ENCODE data around the gene GSTA2. TPM values are rescaled to one million over a fixed set of nuclear protein-coding genes. Genes with fewer than 3 reads are reported as not detected.
"Not testable (repeated sequence)": the region's sequence is repeated elsewhere in the genome, so short reads cannot be mapped to it uniquely, and the experiment has no call there.

GSTA2 gene
- total RNA-seq, 2 donors from 2014 or later: not detected

- Mint-ChIP-seq H3K27ac (no peak overlapping the region), H3K4me1 (ENCODE audit: low read depth in 2 of 2) (no peaks in the 10 kb centered on the region), H3K36me3 (no peaks in the 10 kb centered on the region), H3K4me3 (no peak overlapping the region), H3K27me3 (peaks cover 6 to 22% of the 10 kb centered on the region in 2 donors), H3K9me3 (peaks cover 3% of the 10 kb centered on the region)
- ATAC-seq (no peak), DNase-seq (ENCODE audit: low spot score) (no peak)
These were observed 13.6 kb downstream of the GSTA2 start for GRCh38 chr6:52749556-52750152.

GRCh38 chr6:52747301-52747700 is 16.0 kb downstream of the GSTA2 start:
- H3K4me1 Mint-ChIP-seq (ENCODE audit: low read depth in 2 of 2); H3K27ac Mint-ChIP-seq; H3K36me3 Mint-ChIP-seq; ATAC-seq; H3K4me3 Mint-ChIP-seq; H3K9me3 Mint-ChIP-seq; DNase-seq (ENCODE audit: low spot score): not testable (repeated sequence)
- peaks cover 22 to 28% of the 10 kb centered on the region in 2 donors for H3K27me3 Mint-ChIP-seq

GRCh38 chr6:52746213-52746612 is 17.1 kb downstream of the GSTA2 start:
- DNase-seq (ENCODE audit: low spot score): no peak
- Mint-ChIP-seq H3K4me1 (ENCODE audit: low read depth in 2 of 2) (no peaks in the 10 kb centered on the region), H3K36me3 (no peaks in the 10 kb centered on the region), H3K9me3 (no peaks in the 10 kb centered on the region), H3K27me3 (peaks cover 23 to 27% of the 10 kb centered on the region in 2 donors), H3K4me3 (no peak overlapping the region), H3K27ac (no peak overlapping the region)
- ATAC-seq: no peak

GRCh38 chr6:52745764-52746201 is 17.5 kb downstream of the GSTA2 start:
- Mint-ChIP-seq H3K9me3 (no peaks in the 10 kb centered on the region), H3K4me3 (no peak overlapping the region), H3K4me1 (ENCODE audit: low read depth in 2 of 2) (no peaks in the 10 kb centered on the region), H3K27me3 (peaks cover 23% of the 10 kb centered on the region in 2 donors), H3K27ac (no peak overlapping the region), H3K36me3 (no peaks in the 10 kb centered on the region)
- DNase-seq (ENCODE audit: low spot score) (no peak), ATAC-seq (no peak)

- DNase-seq (ENCODE audit: low spot score) (no peak), ATAC-seq (no peak)
- no peaks in the 10 kb centered on the region for H3K9me3 Mint-ChIP-seq
- no peaks in the 10 kb centered on the region for H3K36me3 Mint-ChIP-seq
- peaks cover 23 to 24% of the 10 kb centered on the region in 2 donors for H3K27me3 Mint-ChIP-seq
- no peaks in the 10 kb centered on the region for H3K4me1 Mint-ChIP-seq (ENCODE audit: low read depth in 2 of 2)
- no peak overlapping the region for H3K27ac Mint-ChIP-seq
- no peak overlapping the region for H3K4me3 Mint-ChIP-seq
These were observed 21.4 kb downstream of the GSTA2 start for GRCh38 chr6:52741872-52742271.

GRCh38 chr6:52739627-52740026 is 23.6 kb downstream of the GSTA2 start:
- DNase-seq (ENCODE audit: low spot score): no peak
- Mint-ChIP-seq H3K4me1 (ENCODE audit: low read depth in 2 of 2) (no peaks in the 10 kb centered on the region), H3K36me3 (no peaks in the 10 kb centered on the region)

GRCh38 chr6:52739134-52739533 is 24.1 kb downstream of the GSTA2 start:
- H3K9me3 Mint-ChIP-seq: no peaks in the 10 kb centered on the region

More at GRCh38 chr6:52739627-52740026, 23.6 kb downstream of the GSTA2 start:
- Mint-ChIP-seq H3K4me3 (no peak overlapping the region), H3K27ac (no peak overlapping the region), H3K9me3 (no peaks in the 10 kb centered on the region), H3K27me3 (peaks cover 19 to 23% of the 10 kb centered on the region in 2 donors)
- ATAC-seq: no peak

GRCh38 chr6:52736145-52736544 is 27.1 kb downstream of the GSTA2 start:
- H3K27me3 Mint-ChIP-seq: peaks cover 0 to 2% of the 10 kb centered on the region in 2 donors
- DNase-seq (ENCODE audit: low spot score): no peak
- no peak overlapping the region for H3K4me3 Mint-ChIP-seq
- no peaks in the 10 kb centered on the region for H3K4me1 Mint-ChIP-seq (ENCODE audit: low read depth in 2 of 2)
- H3K36me3 Mint-ChIP-seq: no peaks in the 10 kb centered on the region
- H3K9me3 Mint-ChIP-seq: no peaks in the 10 kb centered on the region
- no peak overlapping the region for H3K27ac Mint-ChIP-seq
- no peak for ATAC-seq

More at GRCh38 chr6:52739134-52739533, 24.1 kb downstream of the GSTA2 start:
- no peaks in the 10 kb centered on the region for H3K36me3 Mint-ChIP-seq
- H3K27ac Mint-ChIP-seq: no peak overlapping the region
- ATAC-seq (no peak), DNase-seq (ENCODE audit: low spot score) (no peak)
- no peaks in the 10 kb centered on the region for H3K4me1 Mint-ChIP-seq (ENCODE audit: low read depth in 2 of 2)
- H3K27me3 Mint-ChIP-seq: peaks cover 15 to 19% of the 10 kb centered on the region in 2 donors
- H3K4me3 Mint-ChIP-seq: no peak overlapping the region

GRCh38 chr6:52735071-52735470 is 28.2 kb downstream of the GSTA2 start:
- Mint-ChIP-seq H3K27me3 (peaks cover 0 to 2% of the 10 kb centered on the region in 2 donors), H3K36me3 (no peaks in the 10 kb centered on the region), H3K27ac (no peak overlapping the region), H3K4me1 (ENCODE audit: low read depth in 2 of 2) (no peaks in the 10 kb centered on the region), H3K9me3 (no peaks in the 10 kb centered on the region), H3K4me3 (no peak overlapping the region)
- DNase-seq (ENCODE audit: low spot score) (no peak), ATAC-seq (no peak)

GRCh38 chr6:52734072-52734471 is 29.2 kb downstream of the GSTA2 start:
- Mint-ChIP-seq H3K27me3 (peaks cover 0 to 2% of the 10 kb centered on the region in 2 donors), H3K4me3 (no peak overlapping the region), H3K36me3 (no peaks in the 10 kb centered on the region), H3K4me1 (ENCODE audit: low read depth in 2 of 2) (no peaks in the 10 kb centered on the region), H3K9me3 (no peaks in the 10 kb centered on the region), H3K27ac (no peak overlapping the region)
- no peak for DNase-seq (ENCODE audit: low spot score)
- no peak for ATAC-seq

- H3K9me3 Mint-ChIP-seq: no peaks in the 10 kb centered on the region
- no peaks in the 10 kb centered on the region for H3K4me1 Mint-ChIP-seq (ENCODE audit: low read depth in 2 of 2)
- H3K27ac Mint-ChIP-seq: no peak overlapping the region
- ATAC-seq (no peak), DNase-seq (ENCODE audit: low spot score) (no peak)
- H3K36me3 Mint-ChIP-seq: no peaks in the 10 kb centered on the region
- no peak overlapping the region for H3K4me3 Mint-ChIP-seq
- H3K27me3 Mint-ChIP-seq: peaks cover 0 to 2% of the 10 kb centered on the region in 2 donors
These were observed 30.1 kb downstream of the GSTA2 start for GRCh38 chr6:52733172-52733571.

- no peak overlapping the region for H3K4me3 Mint-ChIP-seq
- no peak overlapping the region for H3K27ac Mint-ChIP-seq
- no peaks in the 10 kb centered on the region for H3K4me1 Mint-ChIP-seq (ENCODE audit: low read depth in 2 of 2)
- DNase-seq (ENCODE audit: low spot score) (no peak), ATAC-seq (no peak)
- no peaks in the 10 kb centered on the region for H3K36me3 Mint-ChIP-seq
- H3K27me3 Mint-ChIP-seq: peaks cover 0 to 1% of the 10 kb centered on the region in 2 donors
- no peaks in the 10 kb centered on the region for H3K9me3 Mint-ChIP-seq
These were observed 31.6 kb downstream of the GSTA2 start for GRCh38 chr6:52731719-52732118.

- DNase-seq (ENCODE audit: low spot score) (no peak), ATAC-seq (no peak)
- Mint-ChIP-seq H3K4me3 (no peak overlapping the region), H3K36me3 (no peaks in the 10 kb centered on the region), H3K27ac (no peak overlapping the region), H3K4me1 (ENCODE audit: low read depth in 2 of 2) (no peaks in the 10 kb centered on the region), H3K9me3 (no peaks in the 10 kb centered on the region), H3K27me3 (peaks cover 8 to 9% of the 10 kb centered on the region in 2 donors)
These were observed 33.7 kb downstream of the GSTA2 start for GRCh38 chr6:52729576-52729975.

GRCh38 chr6:52728394-52728793 is 34.9 kb downstream of the GSTA2 start:
- peaks cover 8 to 13% of the 10 kb centered on the region in 2 donors for H3K27me3 Mint-ChIP-seq
- no peak overlapping the region for H3K27ac Mint-ChIP-seq
- no peaks in the 10 kb centered on the region for H3K4me1 Mint-ChIP-seq (ENCODE audit: low read depth in 2 of 2)
- ATAC-seq (no peak), DNase-seq (ENCODE audit: low spot score) (no peak)
- no peaks in the 10 kb centered on the region for H3K9me3 Mint-ChIP-seq
- no peak overlapping the region for H3K4me3 Mint-ChIP-seq
- H3K36me3 Mint-ChIP-seq: no peaks in the 10 kb centered on the region

GRCh38 chr6:52727908-52728307 is 35.4 kb downstream of the GSTA2 start:
- no peaks in the 10 kb centered on the region for H3K9me3 Mint-ChIP-seq
- H3K4me3 Mint-ChIP-seq: no peak overlapping the region
- H3K4me1 Mint-ChIP-seq (ENCODE audit: low read depth in 2 of 2): no peaks in the 10 kb centered on the region
- no peaks in the 10 kb centered on the region for H3K36me3 Mint-ChIP-seq
- no peak overlapping the region for H3K27ac Mint-ChIP-seq
- H3K27me3 Mint-ChIP-seq: peaks cover 8 to 13% of the 10 kb centered on the region in 2 donors
- DNase-seq (ENCODE audit: low spot score): no peak
- ATAC-seq: no peak
